Activated naive CD4-positive, alpha-beta T cell treated with anti-CD3 and anti-CD28 coated beads for 36 hours (primary cell): ENCODE data around the gene CTF1. TPM values are rescaled to one million over a fixed set of nuclear protein-coding genes. Genes with fewer than 3 reads are reported as not detected.
"Not testable (repeated sequence)": the region's sequence is repeated elsewhere in the genome, so short reads cannot be mapped to it uniquely, and the experiment has no call there.

Source experiments
- CTCF ChIA-PET: fragments of 350-600 bp; sonication (Branson Sonifier 250); formaldehyde crosslinking; loops from one replicate; lab custom pipeline; 2021; ENCODE audit warnings: antibody characterized with exemption; lab: Charles Lee
- DNase-seq: peaks from one replicate; pipeline ENCODE4 v3.0.0-alpha.2; 2020
- H3K27ac Mint-ChIP-seq: one replicate; pipeline ENCODE4 v1.8.0; 2021; ENCODE audit warnings: mild to moderate bottlenecking, mixed read lengths
- H3K27me3 Mint-ChIP-seq: one replicate; pipeline ENCODE4 v1.8.0; 2021; ENCODE audit warnings: low read depth, mixed read lengths
- H3K36me3 Mint-ChIP-seq: one replicate; pipeline ENCODE4 v1.8.0; 2021; ENCODE audit warnings: low read depth, mixed read lengths
- H3K4me1 Mint-ChIP-seq: one replicate; pipeline ENCODE4 v1.8.0; 2021; ENCODE audit warnings: low read depth, mixed read lengths
- H3K4me3 Mint-ChIP-seq: one replicate; pipeline ENCODE4 v1.8.0; 2021; ENCODE audit warnings: mild to moderate bottlenecking, moderate library complexity, mixed read lengths
- H3K9me3 Mint-ChIP-seq: one replicate; pipeline ENCODE4 v1.8.0; 2021; ENCODE audit warnings: mixed read lengths
- intact Hi-C: fragments of 100-400 bp; cut with micrococcal nuclease; formaldehyde crosslinking; loops from one replicate; pipeline ENCODE4 v1.15.1; 2023
- total RNA-seq, 2 experiments: library from RNA; stranded (reverse); gene quantifications; one replicate each; pipeline ENCODE4 v1.2.3, GENCODE V29; 2021

Gene CTF1
- total RNA-seq, 2 experiments from 2014 or later: 0.21 to 0.27 TPM

DNA sequence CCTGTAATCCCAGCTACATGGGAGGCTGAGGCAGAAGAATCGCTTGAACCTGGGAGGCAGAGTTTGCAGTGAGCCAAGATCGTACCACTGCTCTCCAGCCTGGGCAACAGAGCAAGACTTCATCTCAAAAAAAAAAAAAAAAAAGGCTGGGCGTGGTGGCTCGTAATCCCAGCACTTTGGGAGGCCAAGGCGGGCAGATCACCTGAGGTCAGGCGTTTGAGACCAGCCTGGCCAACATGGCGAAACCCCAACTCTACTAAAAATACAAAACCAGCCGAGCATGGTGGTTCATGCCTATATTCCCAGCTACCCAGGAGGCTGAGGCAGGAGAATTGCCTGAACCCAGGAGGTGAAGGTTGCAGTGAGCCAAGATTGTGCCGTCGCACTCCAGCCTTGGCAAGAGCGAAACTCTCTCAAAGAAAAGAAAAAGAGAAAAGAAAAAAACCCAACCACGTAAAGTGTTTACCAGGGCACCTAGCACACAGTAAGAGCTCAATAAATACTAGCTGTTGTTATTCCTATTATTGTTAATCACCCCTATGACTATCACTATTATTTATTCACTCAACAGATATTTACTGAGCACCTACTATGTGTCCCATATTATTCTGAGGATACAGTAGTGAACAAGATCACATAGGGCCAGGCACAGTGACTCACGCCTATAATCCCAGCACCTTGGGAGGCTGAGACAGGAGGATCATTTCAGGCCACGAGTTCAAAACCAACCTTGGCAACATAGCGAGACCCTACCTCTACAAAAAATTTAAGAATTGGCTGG lies 5.2 kb upstream of the CTF1 start:
- Mint-ChIP-seq H3K36me3 (peaks cover 14% of the 10 kb centered on the region), H3K4me1 (peaks cover 32% of the 10 kb centered on the region)
- H3K27ac Mint-ChIP-seq, H3K27me3 Mint-ChIP-seq, DNase-seq, intact Hi-C loops, H3K9me3 Mint-ChIP-seq, H3K4me3 Mint-ChIP-seq: not testable (repeated sequence)
- CTCF ChIA-PET: interaction anchor here (2.8 to 3.1 kb wide), 2 partner anchors 12 to 47 kb away, joined by 13 to 23 read pairs; no protein-coding TSS in a partner anchor

DNA sequence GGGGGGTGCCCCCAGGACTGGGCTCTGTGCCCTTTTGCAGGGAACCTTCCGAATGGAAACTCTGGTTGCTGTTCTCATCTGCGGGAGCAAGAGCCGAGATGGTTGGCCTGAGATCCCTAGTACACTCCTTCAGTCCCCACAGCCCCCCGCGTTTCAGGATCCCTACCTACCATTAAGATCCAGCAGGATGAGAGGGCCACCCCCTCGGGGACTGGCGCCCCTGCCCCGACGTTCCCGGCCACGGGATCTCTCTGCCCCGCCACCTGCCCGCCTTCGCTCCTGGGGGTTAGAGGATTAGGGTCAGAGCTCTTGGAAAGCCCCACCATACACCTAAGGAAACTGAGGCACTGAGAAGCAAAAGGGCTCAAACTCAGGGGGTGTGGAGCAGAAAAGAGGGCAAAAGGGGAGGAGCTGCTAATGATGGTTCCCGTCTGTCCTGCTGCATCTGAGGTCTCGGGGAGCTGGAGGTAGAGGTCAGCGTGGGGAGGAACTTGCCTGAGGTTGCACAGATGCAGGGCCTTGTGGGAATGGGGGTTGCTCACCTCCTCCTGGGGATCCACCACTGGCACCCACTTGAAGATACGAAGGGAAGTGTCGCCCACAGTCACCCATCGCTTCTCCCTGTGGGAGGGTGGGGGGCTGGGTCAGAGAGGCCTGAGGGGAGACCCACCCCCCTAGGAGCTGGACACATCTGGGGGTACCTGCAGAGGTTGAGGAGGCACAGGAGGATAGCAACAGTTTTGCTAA lies 3.6 kb upstream of the CTF1 start:
- CTCF ChIA-PET: interaction anchor here (1.2 to 3.1 kb wide), 3 partner anchors 10 to 15 kb away, joined by 3 to 23 read pairs (median 4); no protein-coding TSS in a partner anchor
- Mint-ChIP-seq H3K36me3 (peaks cover 13% of the 10 kb centered on the region), H3K9me3 (no peaks in the 10 kb centered on the region), H3K27me3 (no peaks in the 10 kb centered on the region), H3K27ac (peak overlapping the region; percentile 69), H3K4me3 (peak overlapping the region; percentile 84), H3K4me1 (peaks cover 39% of the 10 kb centered on the region)
- intact Hi-C loops: no loop called here
- peak; percentile 15 for DNase-seq

- peak; percentile 23 for DNase-seq
- H3K9me3 Mint-ChIP-seq: no peaks in the 10 kb centered on the region
- intact Hi-C loops: no loop called here
Observed at GRCh38 chr16:30893417-30893743, 3.0 kb upstream of the CTF1 start.

DNA sequence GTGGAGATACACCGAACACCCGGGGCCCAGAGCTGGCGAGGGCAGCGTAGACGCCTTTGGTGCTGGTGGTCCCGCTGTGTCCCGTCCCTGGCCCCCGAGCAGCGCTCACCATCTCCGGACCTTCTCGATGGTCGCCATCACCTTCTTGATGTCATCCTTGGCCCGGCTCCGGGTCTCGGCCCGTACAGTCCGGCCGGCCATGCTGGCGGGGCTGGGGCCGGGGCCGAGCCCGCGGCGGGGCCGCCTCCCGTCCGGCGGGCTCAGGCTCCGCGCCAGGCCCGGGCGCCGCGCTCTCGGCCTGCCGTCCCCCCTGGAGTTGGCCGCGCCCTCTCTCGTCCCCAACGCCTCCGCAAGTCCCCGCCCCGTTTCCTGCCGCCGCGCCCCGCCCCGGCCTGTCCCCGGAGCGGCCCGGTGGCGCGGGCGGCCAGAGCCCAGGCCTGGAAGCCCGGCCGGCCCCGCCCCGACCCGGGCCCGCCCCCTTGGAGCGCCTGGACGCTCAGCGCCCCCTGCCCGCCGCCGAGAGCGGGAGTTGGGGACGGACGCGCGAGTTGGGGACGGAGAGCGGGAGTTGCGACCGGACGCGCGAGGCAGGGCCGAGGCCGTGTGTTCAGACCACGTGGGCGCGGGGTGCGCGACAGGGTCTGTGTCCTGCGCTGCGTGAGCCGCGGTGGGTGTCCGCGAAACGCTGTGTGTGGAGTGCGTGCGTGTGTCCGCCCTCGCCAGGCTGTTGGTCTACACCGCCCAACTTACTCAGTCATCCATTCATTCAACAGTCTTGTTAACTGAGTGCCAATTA lies 2.5 kb upstream of the CTF1 start, which contains the start of gene BCL7C:
Gene BCL7C, minus strand, starts transcription at position 334 of the 796 bp plus-strand sequence. Its CDS starts 133 bp downstream, at position 201.
- DNase-seq: peak; percentile 90
- intact Hi-C loops: loop anchor here (1.0 to 2.0 kb wide), 5 partner anchors 19 to 132 kb away; partner anchors contain the start of genes CFAP119, ORAI3 and RNF40
- H3K4me3 Mint-ChIP-seq: peak within 1 kb of the TSS; percentile 84
- peaks cover 39% of the 10 kb centered on the region for H3K4me1 Mint-ChIP-seq
- H3K27me3 Mint-ChIP-seq: no peaks in the 10 kb centered on the region
- peak within 1 kb of the TSS; percentile 78 for H3K27ac Mint-ChIP-seq
- CTCF ChIA-PET: interaction anchor here (1.6 to 3.1 kb wide), 2 partner anchors 9 to 17 kb away, joined by 4 to 23 read pairs; no protein-coding TSS in a partner anchor
- H3K36me3 Mint-ChIP-seq: peaks cover 7% of the 10 kb centered on the region
- no peaks in the 10 kb centered on the region for H3K9me3 Mint-ChIP-seq

More at GRCh38 chr16:30893417-30893743, 3.0 kb upstream of the CTF1 start:
- Mint-ChIP-seq H3K36me3 (peaks cover 13% of the 10 kb centered on the region), H3K4me1 (peaks cover 39% of the 10 kb centered on the region), H3K27ac (peak overlapping the region; percentile 69), H3K27me3 (no peaks in the 10 kb centered on the region), H3K4me3 (peak overlapping the region; percentile 84)
- CTCF ChIA-PET: interaction anchor here (1.2 to 3.1 kb wide), 3 partner anchors 10 to 16 kb away, joined by 3 to 23 read pairs (median 4); no protein-coding TSS in a partner anchor

GRCh38 chr16:30894540-30895368 lies 1.7 kb upstream of the CTF1 start:
- Mint-ChIP-seq H3K9me3 (no peaks in the 10 kb centered on the region), H3K4me1 (peaks cover 39% of the 10 kb centered on the region), H3K4me3 (peak overlapping the region; percentile 76), H3K36me3 (peaks cover 5% of the 10 kb centered on the region), H3K27ac (peak overlapping the region; percentile 78), H3K27me3 (no peaks in the 10 kb centered on the region)
- CTCF ChIA-PET: interaction anchor here (0.6 kb wide), 1 partner anchor 481 kb away, joined by 4 read pairs; no protein-coding TSS in a partner anchor
- DNase-seq: no peak
- intact Hi-C loops: loop anchor here (1.0 to 2.0 kb wide), 5 partner anchors 19 to 132 kb away; partner anchors contain the start of genes CFAP119, ORAI3 and RNF40

GRCh38 chr16:30895627-30896260 lies 670 bp upstream of the CTF1 start:
- H3K27me3 Mint-ChIP-seq: no peaks in the 10 kb centered on the region
- CTCF ChIA-PET: interaction anchor here (0.6 kb wide), 1 partner anchor 51 kb away, joined by 3 read pairs; no protein-coding TSS in a partner anchor
- H3K4me1 Mint-ChIP-seq: peaks cover 41% of the 10 kb centered on the region
- peak overlapping the region; percentile 10 for H3K4me3 Mint-ChIP-seq
- intact Hi-C loops: loop anchor here (2.0 kb wide), 1 partner anchor 53 kb away; the partner anchor contains the start of gene ORAI3
- DNase-seq: no peak
- H3K36me3 Mint-ChIP-seq: peaks cover 3% of the 10 kb centered on the region
- H3K27ac Mint-ChIP-seq: peak overlapping the region; percentile 79
- no peaks in the 10 kb centered on the region for H3K9me3 Mint-ChIP-seq

- Mint-ChIP-seq H3K4me3 (peak overlapping the region; percentile 69), H3K27ac (peak overlapping the region; percentile 79), H3K36me3 (no peaks in the 10 kb centered on the region), H3K4me1 (peaks cover 48% of the 10 kb centered on the region), H3K9me3 (no peaks in the 10 kb centered on the region), H3K27me3 (no peaks in the 10 kb centered on the region)
- intact Hi-C loops: no loop called here
- CTCF ChIA-PET: interaction anchor here (0.6 to 0.8 kb wide), 2 partner anchors 45 to 302 kb away, joined by 3 to 5 read pairs; no protein-coding TSS in a partner anchor
- peak; percentile 87 for DNase-seq
Observed at GRCh38 chr16:30896889-30897733, 697 bp downstream of the CTF1 start.

DNA sequence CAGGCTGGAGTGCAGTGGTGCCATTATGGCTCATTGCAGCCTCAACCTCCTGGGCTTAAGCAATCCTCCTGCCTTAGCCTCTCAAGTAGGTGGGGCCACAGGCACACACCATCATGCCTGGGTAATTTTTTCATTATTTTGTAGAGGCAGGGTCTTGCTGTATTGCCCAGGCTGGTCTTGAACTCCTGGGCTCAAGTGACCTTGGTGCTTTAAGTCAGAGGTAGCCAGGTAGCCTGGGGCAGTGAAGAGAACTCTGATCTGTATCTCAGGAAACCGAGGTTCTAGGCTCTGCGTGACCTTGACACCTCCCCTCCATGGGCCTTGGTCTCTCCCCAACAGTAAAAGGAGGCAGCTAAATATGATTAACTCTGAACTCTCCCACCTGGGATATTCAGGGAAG lies 3.4 kb downstream of the CTF1 start:
- Mint-ChIP-seq H3K4me1 (peaks cover 44% of the 10 kb centered on the region), H3K27ac (no peak overlapping the region), H3K9me3 (peaks cover 2% of the 10 kb centered on the region), H3K27me3 (no peaks in the 10 kb centered on the region), H3K4me3 (no peak overlapping the region), H3K36me3 (peaks cover 1% of the 10 kb centered on the region)
- intact Hi-C loops: no loop called here
- CTCF ChIA-PET: interaction anchor here (5.1 kb wide), 1 partner anchor 55 kb away, joined by 94 read pairs; no protein-coding TSS in a partner anchor
- DNase-seq: no peak

- no peak overlapping the region for H3K27ac Mint-ChIP-seq
- H3K4me3 Mint-ChIP-seq: no peak overlapping the region
- no peak for DNase-seq
- CTCF ChIA-PET: interaction anchor here (0.6 to 5.1 kb wide), 12 partner anchors 9 to 153 kb away, joined by 4 to 94 read pairs (median 7); no protein-coding TSS in a partner anchor
- H3K36me3 Mint-ChIP-seq: peaks cover 1% of the 10 kb centered on the region
- intact Hi-C loops: no loop called here
- H3K27me3 Mint-ChIP-seq: no peaks in the 10 kb centered on the region
- H3K9me3 Mint-ChIP-seq: peaks cover 2% of the 10 kb centered on the region
- H3K4me1 Mint-ChIP-seq: peaks cover 42% of the 10 kb centered on the region
Observed at GRCh38 chr16:30900588-30900987, 4.2 kb downstream of the CTF1 start.
